Adrenal gland (tissue), 12 donors: ENCODE measurements around the gene GAGE10. TPM values are rescaled to one million over a fixed set of nuclear protein-coding genes. Genes with fewer than 3 reads are reported as not detected.

Experiments used
- DNase-seq, 7 donors: peaks; one replicate each; pipeline ENCODE4 v3.0.0-alpha.2; 2019 to 2020
- H3K27ac ChIP-seq, 5 donors: fragments of 200-600 bp; sonication (generic) in 4 of 5; 1 replicate in 3 of 5; 2 replicates in 2 of 5; pipeline versions ENCODE4 v1.5.1 to v1.8.0; 2016 to 2020; ENCODE audit warnings: mild to moderate bottlenecking in 1 of 5
- H3K27me3 ChIP-seq: fragments of 200-600 bp; 2 replicates; pipeline ENCODE4 v1.8.0; 2021
- H3K36me3 ChIP-seq, 2 donors: fragments of 200-600 bp; replicated peaks in 1 of 2; 1 replicate in 1 of 2; 2 replicates in 1 of 2; pipeline versions ENCODE4 v1.5.1 to v1.8.0; 2018 to 2022
- H3K4me1 ChIP-seq, 2 donors: fragments of 200-600 bp; replicated peaks in 1 of 2; 1 replicate in 1 of 2; 2 replicates in 1 of 2; pipeline versions ENCODE4 v1.5.1 to v1.8.0; 2018 to 2021
- H3K4me3 ChIP-seq, 4 donors: fragments of 200-600 bp; sonication (generic) in 3 of 4; one replicate each; pipeline ENCODE4 v1.5.1; 2016 to 2018
- H3K9me3 ChIP-seq, 3 donors: fragments of 200-600 bp; sonication (generic) in 1 of 3; replicated peaks in 1 of 3; 1 replicate in 2 of 3; 2 replicates in 1 of 3; pipeline versions ENCODE4 v1.5.1 to v1.8.0; 2016 to 2021
- CTCF ChIP-seq, 6 experiments: fragments of 450-650 bp in 4 of 6; fragments of 200-600 bp in 2 of 6; sonication (generic) in 1 of 6; IDR thresholded peaks; 1 replicate in 5 of 6; 2 replicates in 1 of 6; pipeline versions ENCODE4 v1.5.1 to v1.8.0; 2016 to 2021; ENCODE audit warnings: antibody characterized with exemption in 6 of 6, mild to moderate bottlenecking in 2 of 6, moderate library complexity in 1 of 6
- POLR2A ChIP-seq, 2 donors: fragments of 450-650 bp; IDR thresholded peaks; one replicate each; pipeline ENCODE4 v1.6.1; 2017; ENCODE audit warnings: antibody characterized with exemption in 2 of 2, mild to moderate bottlenecking in 2 of 2, moderate library complexity in 1 of 2
- WGBS, 4 donors: extraction: QIAGEN DNeasy Blood & Tissue Kit in 2 of 4; methylation state at CpG; one replicate each; pipeline versions ENCODE4 v1.1.5 to v1.1.7; 2013 to 2017; 5-methylcytosine and 5-hydroxymethylcytosine counted together
- intact Hi-C, 2 donors: fragments of 100-400 bp; cut with DNase I; formaldehyde crosslinking; loops; one replicate each; pipeline versions ENCODE4 v1.14.1 to v1.15.0; 2022 to 2023
- polyA plus RNA-seq, 3 donors: library from polyadenylated mRNA; stranded (reverse); fragments of 200-250 nt in 2 of 3; fragments of 350-450 nt in 1 of 3; fragmentation: Illumina TruSeq in 1 of 3; extraction: RNeasy Lipid Tissue Mini Kit (QIAGEN cat#74804) in 1 of 3; gene quantifications; one replicate each; pipeline ENCODE4 v1.2.3, GENCODE V29; 2013 to 2014
- total RNA-seq, 9 donors: library from RNA; depleted of rRNA in 4 of 9; stranded (reverse); fragments of >200 nt in 4 of 9; fragments of 120-200 nt in 1 of 9; fragmentation: NEBNext Ultra II Directional in 1 of 9; extraction: Animal tissue kit (Norgen Biotek cat#: 25700) in 1 of 9; gene quantifications; one replicate each; pipeline versions ENCODE4 v1.1.0 to v1.2.4, GENCODE V29; 2013 to 2023
- donor health status: healthy with polysubstance abuse.
- donor health status: Bipolar disorder and iron deficiency.
- donor health status: DM: yes; HTN: yes; CAD: no.
- donor health status: DM: no; HTN: no; CAD: no.
- donor health status: DM: no; HTN: no; CAD: no.
- donor health status: DM: yes; HTN: yes; CAD: no.

GAGE10 gene
- total and polyA plus RNA-seq, 12 donors: 0.33 TPM; not detected in 11

GRCh38 chrX:49272421-49272820 is 31.0 kb upstream of the GAGE10 start:
- 50 to 64% (median 58%) methylated on average over 2 to 6 of the region's 6 CpGs for WGBS, 4 donors
- Histone ChIP-seq H3K36me3 (no peaks in the 10 kb centered on the region), H3K27me3 (no peaks in the 10 kb centered on the region), H3K27ac (no peak overlapping the region), H3K9me3 (no peaks in the 10 kb centered on the region), H3K4me1 (peaks cover 0 to 17% of the 10 kb centered on the region in 2 donors), H3K4me3 (no peak overlapping the region)
- DNase-seq: no peak
- intact Hi-C loops: no loop called here
- TF ChIP-seq CTCF (IDR thresholded peaks at IDR 0.05) (no peak), POLR2A (IDR thresholded peaks at IDR 0.05) (no peak)

- no peak for DNase-seq
Measured at GRCh38 chrX:49273181-49273727, 30.2 kb upstream of the GAGE10 start.

GRCh38 chrX:49276207-49276606 is 27.2 kb upstream of the GAGE10 start:
- TF ChIP-seq CTCF (IDR thresholded peaks at IDR 0.05) (no peak), POLR2A (IDR thresholded peaks at IDR 0.05) (no peak)
- H3K4me1 ChIP-seq: peaks cover 0 to 7% of the 10 kb centered on the region in 2 donors
- no peak overlapping the region for H3K4me3 ChIP-seq
- 65 to 82% (median 80%) methylated on average over 1 of the region's 1 CpG for WGBS, 4 donors
- DNase-seq: no peak
- no peak overlapping the region for H3K27ac ChIP-seq
- H3K27me3 ChIP-seq: no peaks in the 10 kb centered on the region
- no peaks in the 10 kb centered on the region for H3K36me3 ChIP-seq
- intact Hi-C loops: no loop called here
- no peaks in the 10 kb centered on the region for H3K9me3 ChIP-seq

More at GRCh38 chrX:49273181-49273727, 30.2 kb upstream of the GAGE10 start:
- Histone ChIP-seq H3K4me3 (no peak overlapping the region), H3K36me3 (no peaks in the 10 kb centered on the region), H3K9me3 (no peaks in the 10 kb centered on the region), H3K27me3 (no peaks in the 10 kb centered on the region), H3K4me1 (peaks cover 0 to 17% of the 10 kb centered on the region in 2 donors), H3K27ac (no peak overlapping the region)
- intact Hi-C loops: no loop called here
- 74 to 88% (median 77%) methylated on average over 7 to 8 of the region's 8 CpGs for WGBS, 4 donors
- TF ChIP-seq CTCF (IDR thresholded peaks at IDR 0.05): no peak
- no peak for TF ChIP-seq POLR2A (IDR thresholded peaks at IDR 0.05)

GRCh38 chrX:49276671-49277534 is 26.5 kb upstream of the GAGE10 start:
- Histone ChIP-seq H3K4me1 (peaks cover 0 to under 1% of the 10 kb centered on the region in 2 donors), H3K27ac (peak overlapping the region in 3 of 5 donors; percentile 7 to 52 (median 34)), H3K9me3 (no peaks in the 10 kb centered on the region), H3K4me3 (no peak overlapping the region), H3K27me3 (no peaks in the 10 kb centered on the region), H3K36me3 (no peaks in the 10 kb centered on the region)
- DNase-seq: peak in 5 of 7 donors; percentile 33 to 56 (median 41)
- WGBS, 4 donors: 59 to 69% (median 63%) methylated on average over 8 to 19 of the region's 19 CpGs
- TF ChIP-seq POLR2A (IDR thresholded peaks at IDR 0.05): no peak
- no peak for TF ChIP-seq CTCF (IDR thresholded peaks at IDR 0.05)
- intact Hi-C loops: no loop called here
